COLO829 (cell line): ENCODE results near the gene CD300LG.
"Not testable (repeated sequence)": the region's sequence is repeated elsewhere in the genome, so short reads cannot be mapped to it uniquely, and the experiment has no call there.

Experiments used
- DNase-seq: peaks from one replicate; pipeline ENCODE4 v3.0.0; 2012; ENCODE audit warnings: low spot score

CD300LG gene

GRCh38 chr17:43825567-43825966 lies 21.4 kb upstream of the CD300LG start:
- DNase-seq: no peak

GRCh38 chr17:43826206-43826605 lies 20.8 kb upstream of the CD300LG start:
- DNase-seq: no peak

GRCh38 chr17:43827596-43827995 lies 19.4 kb upstream of the CD300LG start:
- DNase-seq: no peak

- DNase-seq: no peak
These were observed 17.2 kb upstream of the CD300LG start for GRCh38 chr17:43829738-43830137.

GRCh38 chr17:43830510-43831140 lies 16.4 kb upstream of the CD300LG start:
- DNase-seq: no peak

- no peak for DNase-seq
These were observed 15.3 kb upstream of the CD300LG start for GRCh38 chr17:43831633-43832032.

- DNase-seq: peak; percentile 35
These were observed 14.6 kb upstream of the CD300LG start for GRCh38 chr17:43832168-43832975.

- DNase-seq: peak; percentile 65
These were observed 13.8 kb upstream of the CD300LG start, which contains the start of gene MPP3 for GRCh38 chr17:43832976-43833829. MPP3 (minus strand) TSS chr17:43833146; CDS start chr17:43831906, 1,240 bp downstream.

- no peak for DNase-seq
These were observed 12.9 kb upstream of the CD300LG start for GRCh38 chr17:43834106-43834505.

GRCh38 chr17:43839670-43840108 lies 7.3 kb upstream of the CD300LG start:
- no peak for DNase-seq

GRCh38 chr17:43840814-43841213 lies 6.2 kb upstream of the CD300LG start:
- DNase-seq: peak; percentile 41

GRCh38 chr17:43841282-43841681 lies 5.7 kb upstream of the CD300LG start:
- no peak for DNase-seq

GRCh38 chr17:43842091-43842974 lies 4.6 kb upstream of the CD300LG start:
- DNase-seq: not testable (repeated sequence)

- DNase-seq: no peak
These were observed 4.0 kb upstream of the CD300LG start for GRCh38 chr17:43842975-43843325.

GRCh38 chr17:43844241-43844640 lies 2.7 kb upstream of the CD300LG start:
- no peak for DNase-seq

- no peak for DNase-seq
These were observed 1.2 kb upstream of the CD300LG start for GRCh38 chr17:43845766-43846165.

GRCh38 chr17:43846221-43846712 lies 709 bp upstream of the CD300LG start:
- peak; percentile 77 for DNase-seq

- DNase-seq: no peak
These were observed 1.6 kb downstream of the CD300LG start for GRCh38 chr17:43848601-43849000.

GRCh38 chr17:43849116-43849515 lies 2.1 kb downstream of the CD300LG start:
- no peak for DNase-seq

GRCh38 chr17:43852571-43852970 lies 5.6 kb downstream of the CD300LG start:
- no peak for DNase-seq

GRCh38 chr17:43853546-43853945 lies 6.6 kb downstream of the CD300LG start:
- no peak for DNase-seq
